WTC11 (cell line): ENCODE measurements around the gene FOXK1. TPM values are rescaled to one million over a fixed set of nuclear protein-coding genes. Genes with fewer than 3 reads are reported as not detected.

Experiments
- ATAC-seq: fragments of 200-7000 bp; cut with Tn5 transposase; 2 replicates; pipeline ENCODE4 v1.10.0; 2021; ENCODE audit warnings: mild to moderate bottlenecking, moderate library complexity
- CTCF ChIA-PET: fragments of 300-600 bp; sonication (Branson Sonifier 250); formaldehyde crosslinking; loops from one replicate; lab custom pipeline; 2021; ENCODE audit warnings: antibody characterized with exemption; lab: Charles Lee
- POLR2A ChIA-PET: fragments of 350-600 bp; sonication (Branson Sonifier 250); formaldehyde crosslinking; loops from one replicate; lab custom pipeline; 2021; ENCODE audit warnings: antibody characterized with exemption; lab: Charles Lee
- DNase-seq: peaks from one replicate; pipeline ENCODE4 v3.0.0; 2021; ENCODE audit warnings: low spot score
- H3K27ac Mint-ChIP-seq: 2 replicates; pipeline ENCODE4 v1.8.0; 2021; ENCODE audit warnings: mixed read lengths
- H3K27me3 Mint-ChIP-seq: 2 replicates; pipeline ENCODE4 v1.8.0; 2021; ENCODE audit warnings: low read depth, mild to moderate bottlenecking, moderate library complexity, mixed read lengths
- H3K36me3 Mint-ChIP-seq: 2 replicates; pipeline ENCODE4 v1.8.0; 2021; ENCODE audit warnings: mixed read lengths
- H3K4me1 Mint-ChIP-seq: 2 replicates; pipeline ENCODE4 v1.8.0; 2022; ENCODE audit warnings: mixed read lengths
- H3K4me3 Mint-ChIP-seq: 2 replicates; pipeline ENCODE4 v1.8.0; 2021; ENCODE audit warnings: mild to moderate bottlenecking, moderate library complexity, mixed read lengths
- H3K9me3 Mint-ChIP-seq: 2 replicates; pipeline ENCODE4 v1.8.0; 2021; ENCODE audit warnings: mixed read lengths
- AR ChIP-seq: fragments of 250-450 bp; sonication (Bioruptor Pico); IDR thresholded peaks from 2 replicates; pipeline ENCODE4 v1.9.0; 2021; ENCODE audit warnings: mild to moderate bottlenecking
- ATF1 ChIP-seq: sonication (generic); formaldehyde crosslinking; IDR thresholded peaks from 2 replicates; pipeline ENCODE4 v1.8.1; 2023; ENCODE audit warnings: mild to moderate bottlenecking, moderate library complexity, missing genetic modification reagents
- CDX4 ChIP-seq: fragments of 250-450 bp; sonication (Bioruptor Pico); IDR thresholded peaks from 2 replicates; pipeline ENCODE4 v1.9.0; 2021; ENCODE audit warnings: moderate library complexity, mild to moderate bottlenecking, inconsistent platforms, borderline replicate concordance
- E2F1 ChIP-seq: sonication (generic); formaldehyde crosslinking; IDR thresholded peaks from 2 replicates; pipeline ENCODE4 v1.8.0; 2022; ENCODE audit warnings: mild to moderate bottlenecking, missing genetic modification reagents
- ELF4 ChIP-seq: sonication (generic); formaldehyde crosslinking; IDR thresholded peaks from 2 replicates; pipeline ENCODE4 v1.8.1; 2022; ENCODE audit warnings: low read depth, mild to moderate bottlenecking, moderate library complexity, missing genetic modification reagents
- FOXJ3 ChIP-seq: sonication (generic); formaldehyde crosslinking; IDR thresholded peaks from 2 replicates; pipeline ENCODE4 v1.9.0; 2021; ENCODE audit warnings: missing genetic modification reagents, mild to moderate bottlenecking, borderline replicate concordance
- FOXP1 ChIP-seq: sonication (generic); formaldehyde crosslinking; IDR thresholded peaks from 2 replicates; pipeline ENCODE4 v1.8.0; 2022; ENCODE audit warnings: missing genetic modification reagents, mild to moderate bottlenecking, moderate library complexity, borderline replicate concordance
- GABPB1 ChIP-seq: sonication (generic); formaldehyde crosslinking; IDR thresholded peaks from 2 replicates; pipeline ENCODE4 v1.8.1; 2023; ENCODE audit warnings: mild to moderate bottlenecking, missing genetic modification reagents
- HMGA2 ChIP-seq: fragments of 250-450 bp; sonication (Bioruptor Pico); IDR thresholded peaks from 2 replicates; pipeline ENCODE4 v1.4.0; 2021; ENCODE audit warnings: mild to moderate bottlenecking, moderate library complexity
- OVOL2 ChIP-seq: fragments of 250-450 bp; sonication (Bioruptor Pico); IDR thresholded peaks from 2 replicates; pipeline ENCODE4 v1.9.0; 2021; ENCODE audit warnings: mild to moderate bottlenecking, borderline replicate concordance
- PRDM15 ChIP-seq: sonication (generic); formaldehyde crosslinking; IDR thresholded peaks from 2 replicates; pipeline ENCODE4 v1.8.0; 2022; ENCODE audit warnings: missing genetic modification reagents
- RORB ChIP-seq: fragments of 250-450 bp; sonication (Bioruptor Pico); IDR thresholded peaks from 2 replicates; pipeline ENCODE4 v1.9.0; 2021; ENCODE audit warnings: mild to moderate bottlenecking
- SOX15 ChIP-seq: fragments of 250-450 bp; sonication (Bioruptor Pico); IDR thresholded peaks from 2 replicates; pipeline ENCODE4 v1.9.0; 2021; ENCODE audit warnings: mild to moderate bottlenecking
- SP1 ChIP-seq: sonication (generic); formaldehyde crosslinking; conservative IDR thresholded peaks from 2 replicates; pipeline ENCODE4 v1.8.1; 2022; ENCODE audit warnings: missing genetic modification reagents
- TCF7 ChIP-seq: sonication (generic); formaldehyde crosslinking; IDR thresholded peaks from 2 replicates; pipeline ENCODE4 v1.8.0; 2022; ENCODE audit warnings: mild to moderate bottlenecking, low read depth, missing genetic modification reagents, moderate library complexity
- TP53 ChIP-seq: sonication (generic); formaldehyde crosslinking; IDR thresholded peaks from 2 replicates; pipeline ENCODE4 v1.8.1; 2023; ENCODE audit warnings: mild to moderate bottlenecking, missing genetic modification reagents
- ZBTB21 ChIP-seq: sonication (generic); formaldehyde crosslinking; IDR thresholded peaks from 2 replicates; pipeline ENCODE4 v1.8.1; 2023; ENCODE audit warnings: mild to moderate bottlenecking, missing genetic modification reagents, borderline replicate concordance
- ZNF263 ChIP-seq: sonication (generic); formaldehyde crosslinking; IDR thresholded peaks from 2 replicates; pipeline ENCODE4 v1.8.1; 2022; ENCODE audit warnings: low read depth, mild to moderate bottlenecking, moderate library complexity, missing genetic modification reagents
- total RNA-seq: library from RNA; stranded (reverse); gene quantifications from 3 replicates; pipeline ENCODE4 v1.2.3, GENCODE V29; 2021
- TF ChIP-seq, protein P1 (sequence below): sonication (generic); formaldehyde crosslinking; IDR thresholded peaks from 2 replicates; pipeline ENCODE4 v1.8.0; 2023; ENCODE audit warnings: missing genetic modification reagents
- TF ChIP-seq, protein P2 (sequence below): sonication (generic); formaldehyde crosslinking; conservative IDR thresholded peaks from 2 replicates; pipeline ENCODE4 v1.8.1; 2022; ENCODE audit warnings: mild to moderate bottlenecking, missing genetic modification reagents
- TF ChIP-seq, protein P3 (sequence below): fragments of 250-450 bp; sonication (Bioruptor Pico); conservative IDR thresholded peaks from 2 replicates; pipeline ENCODE4 v1.9.0; 2021; ENCODE audit warnings: mild to moderate bottlenecking

The FOXK1 gene
- total RNA-seq, 1 experiment from 2014 or later: 21.9 TPM

DNA sequence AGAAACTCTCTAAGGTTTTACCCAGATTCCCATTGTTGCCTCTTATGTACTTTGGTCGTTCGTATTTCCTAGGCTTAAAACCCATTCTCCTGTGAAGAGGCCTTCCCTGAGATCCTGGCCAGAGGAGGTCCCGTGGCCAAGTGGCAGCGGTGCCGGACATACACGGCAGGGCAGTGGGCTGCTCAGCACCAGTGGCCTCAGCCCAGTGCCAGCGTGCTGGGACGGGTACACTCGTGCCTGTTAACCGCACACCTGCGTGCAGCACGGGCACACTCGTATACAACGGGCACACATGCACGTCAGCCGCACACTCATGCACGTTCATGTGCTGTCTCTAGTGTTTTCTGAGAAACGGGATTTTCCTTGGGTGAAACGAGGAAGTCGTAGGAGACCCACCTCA, 40.2 kb downstream of the FOXK1 start:
- ChIA-PET POLR2A (no interaction called here), CTCF (no interaction called here)
- Mint-ChIP-seq H3K27ac (no peak overlapping the region), H3K9me3 (no peaks in the 10 kb centered on the region), H3K27me3 (no peaks in the 10 kb centered on the region), H3K4me1 (peaks cover 11% of the 10 kb centered on the region), H3K36me3 (peaks cover 6% of the 10 kb centered on the region; the same call in 1 of the 2 replicates), H3K4me3 (no peak overlapping the region)
- no peak for ATAC-seq
- TF ChIP-seq TCF7 (CRISPR knock-in tag) (no peak), FOXP1 (CRISPR knock-in tag) (no peak), FOXJ3 (CRISPR knock-in tag) (no peak), ZNF263 (CRISPR knock-in tag) (no peak), TP53 (CRISPR knock-in tag) (no peak), HMGA2 (CRISPR knock-in tag) (no peak), CDX4 (CRISPR knock-in tag) (no peak), E2F1 (no peak)
- TF ChIP-seq, protein P1, sequence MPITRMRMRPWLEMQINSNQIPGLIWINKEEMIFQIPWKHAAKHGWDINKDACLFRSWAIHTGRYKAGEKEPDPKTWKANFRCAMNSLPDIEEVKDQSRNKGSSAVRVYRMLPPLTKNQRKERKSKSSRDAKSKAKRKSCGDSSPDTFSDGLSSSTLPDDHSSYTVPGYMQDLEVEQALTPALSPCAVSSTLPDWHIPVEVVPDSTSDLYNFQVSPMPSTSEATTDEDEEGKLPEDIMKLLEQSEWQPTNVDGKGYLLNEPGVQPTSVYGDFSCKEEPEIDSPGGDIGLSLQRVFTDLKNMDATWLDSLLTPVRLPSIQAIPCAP (CRISPR knock-in tag): no peak
- no peak for DNase-seq

DNA sequence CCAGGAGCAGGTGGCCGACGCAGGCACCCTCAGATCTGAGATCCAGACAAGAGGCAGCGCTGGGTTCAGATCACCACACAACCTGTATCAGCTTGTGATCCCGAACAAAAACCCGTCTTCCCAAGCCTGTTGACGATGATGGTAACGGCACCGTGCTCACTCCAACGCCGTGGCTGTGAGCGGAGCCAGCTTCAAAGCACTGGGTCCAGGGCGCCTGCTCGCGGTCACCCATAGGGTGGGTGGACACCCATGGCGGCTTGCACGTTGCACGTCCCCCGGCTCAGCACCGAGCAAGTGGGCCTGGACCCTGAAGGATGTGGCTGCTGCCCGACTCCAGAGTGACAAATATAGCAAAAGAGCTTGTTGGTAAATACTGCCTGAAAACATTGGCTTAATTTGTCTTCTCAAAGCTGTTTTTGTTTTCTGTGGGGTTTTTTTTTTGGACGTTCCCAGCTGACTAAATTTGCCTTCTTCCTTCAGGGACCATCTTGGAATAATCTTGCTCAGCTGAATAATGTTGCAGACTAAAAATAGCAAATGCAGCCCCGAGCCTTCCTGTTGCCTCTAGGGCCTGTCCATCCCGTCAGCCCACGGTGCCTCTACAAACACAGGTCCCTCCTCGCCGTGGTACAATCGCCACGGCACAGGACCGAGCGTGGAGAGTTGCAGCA, 41.0 kb downstream of the FOXK1 start:
- H3K4me3 Mint-ChIP-seq: no peak overlapping the region
- TF ChIP-seq RORB (CRISPR knock-in tag): no peak
- TF ChIP-seq AR (CRISPR knock-in tag): no peak
- TF ChIP-seq, protein P2, sequence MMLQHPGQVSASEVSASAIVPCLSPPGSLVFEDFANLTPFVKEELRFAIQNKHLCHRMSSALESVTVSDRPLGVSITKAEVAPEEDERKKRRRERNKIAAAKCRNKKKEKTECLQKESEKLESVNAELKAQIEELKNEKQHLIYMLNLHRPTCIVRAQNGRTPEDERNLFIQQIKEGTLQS (CRISPR knock-in tag): no peak
- TF ChIP-seq, protein P3, sequence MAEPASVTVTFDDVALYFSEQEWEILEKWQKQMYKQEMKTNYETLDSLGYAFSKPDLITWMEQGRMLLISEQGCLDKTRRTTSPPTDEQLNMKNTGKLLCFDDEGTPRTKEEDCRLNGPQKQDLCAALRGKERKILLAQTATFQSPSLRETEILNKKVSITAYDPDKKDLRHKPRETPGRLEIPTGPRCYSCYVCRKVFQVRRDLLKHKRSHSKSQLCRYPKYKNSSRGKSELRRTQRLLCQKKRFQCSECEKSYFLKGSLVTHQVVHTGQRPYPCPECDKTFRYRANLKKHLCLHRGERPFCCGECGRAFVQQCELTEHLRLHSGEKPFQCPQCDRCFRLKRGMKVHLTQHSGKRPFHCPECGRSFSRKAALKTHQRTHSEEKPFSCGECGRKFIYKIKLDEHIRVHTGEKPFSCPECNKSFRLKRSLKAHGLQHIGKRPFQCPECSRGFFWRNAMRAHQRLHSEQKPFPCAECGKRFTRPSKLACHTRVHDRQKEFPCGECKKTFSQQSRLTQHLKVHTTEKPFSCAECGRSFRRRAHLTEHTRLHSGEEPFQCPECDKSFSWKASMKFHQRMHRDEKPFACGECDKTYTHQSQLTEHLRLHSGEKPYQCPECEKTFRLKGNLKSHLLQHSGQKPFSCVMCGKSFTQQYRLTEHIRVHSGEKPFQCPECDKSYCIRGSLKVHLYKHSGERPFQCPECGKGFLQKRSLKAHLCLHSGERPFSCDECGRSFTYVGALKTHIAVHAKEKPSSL (CRISPR knock-in tag): no peak
- TF ChIP-seq ZBTB21 (CRISPR knock-in tag): no peak
- TF ChIP-seq, protein P1 (CRISPR knock-in tag): no peak
- no peak for TF ChIP-seq ELF4 (CRISPR knock-in tag)
- no peak for TF ChIP-seq GABPB1 (CRISPR knock-in tag)
- TF ChIP-seq PRDM15: no peak
- TF ChIP-seq SOX15: no peak
- TF ChIP-seq OVOL2 (CRISPR knock-in tag): no peak
- no peak for TF ChIP-seq SP1 (CRISPR knock-in tag)
- TF ChIP-seq ATF1 (CRISPR knock-in tag): no peak

More for the DNA sequence above, 41.0 kb downstream of the FOXK1 start:
- Mint-ChIP-seq H3K27me3 (no peaks in the 10 kb centered on the region), H3K27ac (no peak overlapping the region), H3K9me3 (no peaks in the 10 kb centered on the region), H3K36me3 (peaks cover under 1% of the 10 kb centered on the region; the same call in 1 of the 2 replicates), H3K4me1 (peaks cover 11% of the 10 kb centered on the region)
- CTCF ChIA-PET: interaction anchor here (0.6 kb wide), 1 partner anchor 174 kb away, joined by 3 read pairs; no protein-coding TSS in a partner anchor
- POLR2A ChIA-PET: no interaction called here
- DNase-seq (no peak), ATAC-seq (no peak)
